ENCODE measurements around the gene GNAI3.

DNA sequence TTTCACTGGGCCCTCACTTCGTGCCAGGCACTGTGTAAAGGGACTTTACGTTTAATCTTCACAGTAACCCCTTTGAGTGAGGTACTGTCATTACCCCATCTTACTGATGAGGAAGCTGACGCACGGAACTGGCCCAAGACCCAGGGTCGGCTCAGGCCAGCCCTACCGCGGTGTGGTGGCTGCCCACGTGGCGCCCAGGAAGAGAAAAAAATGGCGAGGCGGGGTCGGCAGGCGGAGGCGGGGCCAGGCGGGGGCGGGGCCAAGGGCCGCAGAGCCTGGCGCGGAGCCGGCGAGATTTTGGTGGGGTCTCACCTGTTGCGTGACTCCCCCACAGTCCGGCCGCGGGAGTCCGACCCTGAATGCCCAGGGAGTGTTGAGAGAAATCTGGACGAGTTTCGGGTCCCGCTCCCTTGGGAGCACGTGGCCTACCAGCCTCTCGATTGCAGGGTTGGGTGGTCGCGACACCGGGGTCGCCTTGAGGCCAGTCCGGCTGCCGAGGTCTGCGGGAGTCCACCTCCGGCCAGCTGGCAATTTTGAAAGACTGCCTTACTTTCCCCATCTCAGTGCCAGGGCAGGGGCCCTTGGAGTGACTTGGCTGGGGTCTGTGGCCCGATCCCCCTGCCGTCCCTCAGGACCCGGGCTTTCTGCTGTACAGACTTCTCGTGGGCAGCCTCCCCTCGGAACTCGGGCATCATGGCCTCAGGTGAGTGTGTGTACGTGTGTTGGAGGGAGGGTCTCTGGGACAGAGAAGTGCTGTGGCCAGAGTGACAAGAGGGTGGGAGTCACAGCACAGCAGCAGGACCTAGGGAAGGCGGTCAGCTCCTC lies 71.4 kb downstream of the GNAI3 start, which contains the start of the genes AMPD2 and GNAT2:
- TF ChIP-seq POLR2A (IDR thresholded peaks at IDR 0.05; ENCODE audit: low read length) (peak; percentile 48), GATA1 (IDR thresholded peaks at IDR 0.05; ENCODE audit: low read depth, low read length) (no peak)
